Measurements from ENCODE around the gene PSMG3. TPM values are rescaled to one million over a fixed set of nuclear protein-coding genes. Genes with fewer than 3 reads are reported as not detected.
A peak's percentile ranks its signal among the peaks of the same experiment; 100 is the strongest.

The PSMG3 gene
- total RNA-seq, 1 experiment from 2014 or later: 59.4 TPM

DNA sequence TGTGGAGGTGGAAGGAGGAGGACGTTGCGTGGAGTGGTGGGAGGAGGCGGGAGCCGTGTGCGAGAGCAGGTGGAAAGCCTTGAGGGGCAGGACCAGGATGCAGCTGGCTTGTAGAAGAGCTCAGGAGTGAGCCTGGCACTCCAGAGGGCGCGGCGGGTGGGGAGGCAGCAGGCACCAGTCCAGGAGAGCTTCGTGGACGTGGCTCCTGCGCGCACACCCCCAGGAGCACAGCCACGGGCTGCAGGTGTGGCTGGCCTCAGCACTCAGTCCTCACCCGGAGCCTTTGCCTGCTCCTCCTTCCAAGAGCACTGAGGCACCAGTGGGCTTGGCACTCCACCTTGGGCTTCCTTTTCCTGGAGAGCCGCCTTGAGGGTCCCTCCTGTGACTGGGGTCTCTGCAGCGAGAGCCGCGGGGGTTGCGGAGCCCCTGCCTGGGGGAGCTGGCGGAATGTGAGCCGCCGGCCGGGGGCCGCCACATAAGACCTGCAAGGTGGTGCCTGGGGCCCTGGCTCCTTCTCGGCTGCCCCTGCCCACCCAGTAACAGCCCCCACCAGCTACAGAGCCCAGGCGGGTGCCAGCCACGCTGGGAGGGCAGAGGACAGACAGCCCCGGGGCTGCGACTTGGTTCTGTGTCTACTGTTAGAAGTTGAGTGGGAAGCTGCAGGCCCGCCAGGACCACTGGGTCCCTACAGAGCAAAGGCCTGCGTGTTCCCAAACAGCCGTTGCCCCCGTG lies 28.2 kb downstream of the PSMG3 start:
- Histone ChIP-seq H3K36me3 (ENCODE audit: control insufficient read depth, insufficient read depth, low read length) (peaks cover 3% of the 10 kb centered on the region; the same call in 1 of the 2 replicates), H3K4me1 (ENCODE audit: control insufficient read depth, insufficient read depth, low read length) (peaks cover 73% of the 10 kb centered on the region), H3K27ac (ENCODE audit: low read length) (peak overlapping the region; percentile 67; the same call in 1 of the 2 replicates), H3K4me3 (ENCODE audit: low read depth in 2 of 2, low read length in 2 of 2) (no peak overlapping the region), H3K27me3 (ENCODE audit: control insufficient read depth, insufficient read depth, low read length) (no peaks in the 10 kb centered on the region), H3K9me3 (ENCODE audit: control insufficient read depth, insufficient read depth, low read depth, low read length) (no peaks in the 10 kb centered on the region)
- DNase-seq (ENCODE audit: low read depth, low spot score) (no peak), ATAC-seq (no peak)
- no peak for TF ChIP-seq SIN3A (IDR thresholded peaks at IDR 0.05; ENCODE audit: borderline replicate concordance, insufficient read depth, low read depth, low read length)
- TF ChIP-seq CTCF (IDR thresholded peaks at IDR 0.05): no peak
- no peak; the same call in 1 of the 2 replicates for TF ChIP-seq POLR2AphosphoS5 (IDR thresholded peaks at IDR 0.05; ENCODE audit: low read depth, low read length)
- no peak for TF ChIP-seq TCF7L2 (IDR thresholded peaks at IDR 0.05; ENCODE audit: low read depth, low read length)
- TF ChIP-seq, protein P1, sequence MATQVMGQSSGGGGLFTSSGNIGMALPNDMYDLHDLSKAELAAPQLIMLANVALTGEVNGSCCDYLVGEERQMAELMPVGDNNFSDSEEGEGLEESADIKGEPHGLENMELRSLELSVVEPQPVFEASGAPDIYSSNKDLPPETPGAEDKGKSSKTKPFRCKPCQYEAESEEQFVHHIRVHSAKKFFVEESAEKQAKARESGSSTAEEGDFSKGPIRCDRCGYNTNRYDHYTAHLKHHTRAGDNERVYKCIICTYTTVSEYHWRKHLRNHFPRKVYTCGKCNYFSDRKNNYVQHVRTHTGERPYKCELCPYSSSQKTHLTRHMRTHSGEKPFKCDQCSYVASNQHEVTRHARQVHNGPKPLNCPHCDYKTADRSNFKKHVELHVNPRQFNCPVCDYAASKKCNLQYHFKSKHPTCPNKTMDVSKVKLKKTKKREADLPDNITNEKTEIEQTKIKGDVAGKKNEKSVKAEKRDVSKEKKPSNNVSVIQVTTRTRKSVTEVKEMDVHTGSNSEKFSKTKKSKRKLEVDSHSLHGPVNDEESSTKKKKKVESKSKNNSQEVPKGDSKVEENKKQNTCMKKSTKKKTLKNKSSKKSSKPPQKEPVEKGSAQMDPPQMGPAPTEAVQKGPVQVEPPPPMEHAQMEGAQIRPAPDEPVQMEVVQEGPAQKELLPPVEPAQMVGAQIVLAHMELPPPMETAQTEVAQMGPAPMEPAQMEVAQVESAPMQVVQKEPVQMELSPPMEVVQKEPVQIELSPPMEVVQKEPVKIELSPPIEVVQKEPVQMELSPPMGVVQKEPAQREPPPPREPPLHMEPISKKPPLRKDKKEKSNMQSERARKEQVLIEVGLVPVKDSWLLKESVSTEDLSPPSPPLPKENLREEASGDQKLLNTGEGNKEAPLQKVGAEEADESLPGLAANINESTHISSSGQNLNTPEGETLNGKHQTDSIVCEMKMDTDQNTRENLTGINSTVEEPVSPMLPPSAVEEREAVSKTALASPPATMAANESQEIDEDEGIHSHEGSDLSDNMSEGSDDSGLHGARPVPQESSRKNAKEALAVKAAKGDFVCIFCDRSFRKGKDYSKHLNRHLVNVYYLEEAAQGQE (IDR thresholded peaks at IDR 0.05; ENCODE audit: insufficient read depth in 1 of 2, low read depth in 2 of 2, low read length in 1 of 2): no peak
- ChIA-PET POLR2A (interaction anchor here (0.6 to 0.7 kb wide), 2 partner anchors 13 to 306 kb away, joined by 3 to 5 read pairs; no protein-coding TSS in a partner anchor), CTCF (no interaction called here)
- BruUV-seq (replicated peaks): TSS peak; percentile 66
- in situ Hi-C loops (cut with HindIII; ENCODE audit: low pct_unique_long_range_greater_than_20kb, low sequenced_read_pairs): no loop called here
- intact Hi-C loops (cut with micrococcal nuclease; ENCODE audit: unreplicated experiment): no loop called here

DNA sequence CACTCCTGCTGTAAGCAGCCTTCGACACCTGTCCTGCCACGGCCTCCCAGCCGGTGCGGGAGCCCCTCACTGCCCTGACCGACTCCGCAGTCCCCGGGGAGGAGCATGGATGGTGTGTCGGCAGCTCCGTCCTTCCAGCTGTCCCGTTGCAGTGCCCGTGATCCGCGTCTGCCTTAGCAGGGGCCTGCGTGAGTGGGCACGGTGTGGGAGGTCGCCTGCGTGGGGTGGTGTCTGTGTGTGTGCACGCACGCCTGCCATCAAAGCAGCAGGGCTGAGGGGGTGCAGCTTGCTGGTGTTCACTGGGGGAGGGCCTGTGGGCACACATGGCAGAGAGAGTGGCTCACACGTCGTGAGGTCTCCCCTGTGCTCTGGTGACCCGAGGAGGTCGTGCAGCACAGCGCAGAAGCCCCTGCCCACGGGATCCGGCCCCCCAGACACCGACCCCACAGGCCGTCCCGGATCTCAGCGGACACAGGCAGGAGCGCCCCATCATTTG lies 29.0 kb downstream of the PSMG3 start:
- H3K4me1 ChIP-seq (ENCODE audit: control insufficient read depth, insufficient read depth, low read length): peaks cover 78% of the 10 kb centered on the region
- intact Hi-C loops (cut with micrococcal nuclease; ENCODE audit: unreplicated experiment): no loop called here

More for the DNA sequence above, 29.0 kb downstream of the PSMG3 start:
- no peak for DNase-seq (ENCODE audit: low read depth, low spot score)
- Histone ChIP-seq H3K9me3 (ENCODE audit: control insufficient read depth, insufficient read depth, low read depth, low read length) (no peaks in the 10 kb centered on the region), H3K4me3 (ENCODE audit: low read depth in 2 of 2, low read length in 2 of 2) (no peak overlapping the region), H3K27me3 (ENCODE audit: control insufficient read depth, insufficient read depth, low read length) (no peaks in the 10 kb centered on the region), H3K36me3 (ENCODE audit: control insufficient read depth, insufficient read depth, low read length) (peaks cover 3% of the 10 kb centered on the region; the same call in 1 of the 2 replicates), H3K27ac (ENCODE audit: low read length) (0 out of 2 replicates have a peak overlapping the region, but pooled peaks have one; percentile 3)
- no peak for TF ChIP-seq POLR2AphosphoS5 (IDR thresholded peaks at IDR 0.05; ENCODE audit: low read depth, low read length)
- TF ChIP-seq CTCF (IDR thresholded peaks at IDR 0.05): no peak
- TF ChIP-seq TCF7L2 (IDR thresholded peaks at IDR 0.05; ENCODE audit: low read depth, low read length): no peak
- no peak for TF ChIP-seq SIN3A (IDR thresholded peaks at IDR 0.05; ENCODE audit: borderline replicate concordance, insufficient read depth, low read depth, low read length)
- TF ChIP-seq, protein P1 (IDR thresholded peaks at IDR 0.05; ENCODE audit: insufficient read depth in 1 of 2, low read depth in 2 of 2, low read length in 1 of 2): no peak
- ChIA-PET CTCF (no interaction called here), POLR2A (interaction anchor here (0.6 to 0.7 kb wide), 2 partner anchors 14 to 306 kb away, joined by 3 to 5 read pairs; no protein-coding TSS in a partner anchor)
- no TSS peak for BruUV-seq (replicated peaks)
- ATAC-seq: no peak
- in situ Hi-C loops (cut with HindIII; ENCODE audit: low pct_unique_long_range_greater_than_20kb, low sequenced_read_pairs): no loop called here

Data from Panc1 (cell line).